Activated T-cell treated with anti-CD3 and anti-CD28 coated beads, Interleukin-2, amount 50 U/mL, for 48 hours (primary cell): ENCODE data around the gene LIMS3.
"Not testable (repeated sequence)": the region's sequence is repeated elsewhere in the genome, so short reads cannot be mapped to it uniquely, and the experiment has no call there.

ENCODE experiments used
- DNase-seq, 2 experiments: peaks; one replicate each; pipeline ENCODE4 v3.0.0-alpha.2; 2020

Gene LIMS3, protein sequence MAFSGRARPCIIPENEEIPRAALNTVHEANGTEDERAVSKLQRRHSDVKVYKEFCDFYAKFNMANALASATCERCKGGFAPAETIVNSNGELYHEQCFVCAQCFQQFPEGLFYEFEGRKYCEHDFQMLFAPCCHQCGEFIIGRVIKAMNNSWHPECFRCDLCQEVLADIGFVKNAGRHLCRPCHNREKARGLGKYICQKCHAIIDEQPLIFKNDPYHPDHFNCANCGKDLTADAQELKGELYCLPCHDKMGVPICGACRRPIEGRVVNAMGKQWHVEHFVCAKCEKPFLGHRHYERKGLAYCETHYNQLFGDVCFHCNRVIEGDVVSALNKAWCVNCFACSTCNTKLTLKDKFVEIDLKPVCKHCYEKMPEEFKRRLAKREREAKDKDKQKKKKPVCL

DNA sequence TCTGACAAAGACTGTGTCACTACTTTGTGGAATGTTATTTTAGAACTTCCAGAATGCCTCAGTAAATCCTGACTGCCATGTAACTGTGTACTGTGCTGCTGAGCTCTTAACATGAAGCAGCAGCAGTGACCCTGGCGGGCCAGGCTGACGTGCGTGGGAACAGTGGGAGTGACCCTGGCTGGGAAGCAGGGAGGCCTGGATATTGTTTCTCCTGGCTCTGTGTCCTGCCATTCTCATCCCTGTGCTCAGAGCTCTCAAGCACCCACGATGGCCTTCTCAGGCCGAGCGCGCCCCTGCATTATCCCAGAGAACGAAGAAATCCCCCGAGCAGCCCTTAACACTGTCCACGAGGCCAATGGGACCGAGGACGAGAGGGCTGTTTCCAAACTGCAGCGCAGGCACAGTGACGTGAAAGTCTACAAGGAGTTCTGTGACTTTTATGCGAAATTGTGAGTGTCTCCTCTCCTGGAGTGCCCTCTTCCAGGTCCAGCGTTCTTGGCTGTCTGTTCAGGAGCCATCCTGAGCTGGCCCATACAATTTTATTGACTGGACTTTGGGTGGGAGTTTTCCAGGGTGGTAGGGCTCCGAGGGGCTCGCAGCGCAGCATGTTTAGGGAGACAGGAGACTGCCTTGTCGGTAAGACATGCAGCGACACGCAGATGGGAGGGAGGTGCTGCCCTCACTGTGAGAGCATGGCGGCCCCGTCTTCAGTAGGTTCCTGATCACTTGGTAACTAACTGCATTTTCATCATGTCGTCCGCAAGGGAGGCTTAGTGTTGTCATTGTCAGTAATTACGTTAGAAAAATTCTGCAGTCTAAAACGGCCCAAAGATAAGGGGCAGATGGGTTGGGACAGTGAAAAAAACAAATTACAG lies at the start of gene LIMS3:
TSS of gene LIMS3 (plus strand) at position 227 of the 875 bp plus-strand sequence. CDS start at position 268, 41 bp downstream.
- DNase-seq, result not testable (repeated sequence)

GRCh38 chr2:109871129-109871751 lies 27.2 kb upstream of the LIMS3 start:
- DNase-seq, result not testable (repeated sequence)

DNA sequence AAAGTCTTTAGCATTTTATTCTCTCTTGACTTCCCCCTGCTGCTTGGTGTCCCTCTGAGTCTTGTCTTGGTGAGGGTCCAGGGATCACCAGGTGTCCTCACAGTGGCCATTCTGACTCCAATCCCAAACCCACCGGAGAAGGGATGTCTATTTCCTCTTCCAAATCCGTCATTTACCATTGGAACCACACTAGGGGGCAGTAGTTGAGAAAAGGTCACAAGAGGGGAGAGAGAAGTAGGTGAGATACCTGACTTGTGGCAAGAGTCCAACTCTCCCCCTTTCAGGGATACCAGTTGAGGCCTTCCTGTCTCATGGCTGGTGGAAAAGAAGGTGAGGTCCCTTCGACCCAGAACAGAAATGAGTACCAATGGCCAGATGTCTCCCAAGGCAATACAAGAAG lies 21.9 kb upstream of the LIMS3 start:
- DNase-seq, result not testable (repeated sequence)

GRCh38 chr2:109882112-109882511 lies 16.4 kb upstream of the LIMS3 start:
- not testable (repeated sequence) for DNase-seq

GRCh38 chr2:109888414-109888813 lies 10.1 kb upstream of the LIMS3 start:
- DNase-seq, result not testable (repeated sequence)

- not testable (repeated sequence) for DNase-seq
These were observed 8.6 kb upstream of the LIMS3 start for GRCh38 chr2:109889909-109890308.

DNA sequence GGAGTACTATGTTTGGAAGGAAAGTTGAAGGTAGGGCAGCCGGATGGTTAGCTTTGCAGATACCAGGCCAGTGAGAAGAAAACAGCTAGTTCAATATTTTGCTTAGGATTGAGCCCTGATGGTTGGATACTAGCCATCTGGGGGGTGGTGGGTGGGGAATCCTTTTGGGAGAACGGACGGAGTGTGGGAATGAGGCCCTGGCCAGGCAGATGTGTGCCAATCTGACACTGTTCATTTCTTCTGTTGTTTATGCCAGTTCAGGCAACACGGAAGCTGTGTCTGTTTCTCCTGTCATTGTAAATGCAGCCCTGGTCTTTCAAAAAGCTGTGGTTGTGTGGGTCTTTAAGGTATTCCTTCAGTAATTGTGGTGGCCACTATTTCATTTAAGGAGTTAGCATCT lies 7.5 kb upstream of the LIMS3 start:
- not testable (repeated sequence) for DNase-seq

DNA sequence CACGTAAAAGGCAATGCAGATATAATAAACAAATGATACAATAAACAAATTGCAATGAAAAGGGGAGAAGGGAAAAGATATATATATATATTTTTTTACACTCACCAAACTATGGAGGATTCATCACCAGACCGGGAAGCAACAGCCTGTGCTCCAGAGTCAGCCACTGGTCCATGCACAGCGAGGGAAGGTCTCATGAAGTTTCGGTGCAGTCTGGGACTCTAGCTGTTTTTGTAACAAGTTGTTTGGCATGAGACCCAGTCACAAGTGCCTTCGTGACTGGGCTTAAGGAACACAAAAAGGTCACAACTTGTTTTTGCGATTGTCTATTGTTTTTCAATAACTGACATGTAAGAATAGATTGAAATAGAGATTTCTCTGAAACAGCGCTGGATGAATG lies 4.8 kb upstream of the LIMS3 start:
- not testable (repeated sequence) for DNase-seq

GRCh38 chr2:109894141-109894540 lies 4.3 kb upstream of the LIMS3 start:
- DNase-seq, result not testable (repeated sequence)

GRCh38 chr2:109895090-109895869 lies 3.2 kb upstream of the LIMS3 start:
- DNase-seq, result not testable (repeated sequence)

DNA sequence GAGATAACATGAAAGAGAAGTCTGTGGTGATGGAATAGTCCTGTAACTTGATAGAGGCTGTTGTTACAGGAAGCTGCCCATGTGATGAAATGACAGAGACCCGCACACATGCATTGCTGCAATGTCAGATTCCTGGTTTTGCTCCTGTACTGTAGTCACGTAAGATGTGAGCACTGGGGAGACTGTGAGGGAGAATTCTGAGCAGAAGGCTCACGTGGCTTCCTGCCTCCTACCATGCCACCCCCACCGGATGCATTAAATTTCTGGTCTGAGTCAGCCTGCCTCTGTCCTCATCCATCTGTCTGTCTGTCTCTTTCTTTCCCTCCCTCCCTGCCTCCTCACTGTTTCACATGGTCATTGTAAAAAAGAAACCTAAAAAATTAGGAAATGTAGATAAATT lies 2.3 kb upstream of the LIMS3 start:
- DNase-seq, result not testable (repeated sequence)

DNA sequence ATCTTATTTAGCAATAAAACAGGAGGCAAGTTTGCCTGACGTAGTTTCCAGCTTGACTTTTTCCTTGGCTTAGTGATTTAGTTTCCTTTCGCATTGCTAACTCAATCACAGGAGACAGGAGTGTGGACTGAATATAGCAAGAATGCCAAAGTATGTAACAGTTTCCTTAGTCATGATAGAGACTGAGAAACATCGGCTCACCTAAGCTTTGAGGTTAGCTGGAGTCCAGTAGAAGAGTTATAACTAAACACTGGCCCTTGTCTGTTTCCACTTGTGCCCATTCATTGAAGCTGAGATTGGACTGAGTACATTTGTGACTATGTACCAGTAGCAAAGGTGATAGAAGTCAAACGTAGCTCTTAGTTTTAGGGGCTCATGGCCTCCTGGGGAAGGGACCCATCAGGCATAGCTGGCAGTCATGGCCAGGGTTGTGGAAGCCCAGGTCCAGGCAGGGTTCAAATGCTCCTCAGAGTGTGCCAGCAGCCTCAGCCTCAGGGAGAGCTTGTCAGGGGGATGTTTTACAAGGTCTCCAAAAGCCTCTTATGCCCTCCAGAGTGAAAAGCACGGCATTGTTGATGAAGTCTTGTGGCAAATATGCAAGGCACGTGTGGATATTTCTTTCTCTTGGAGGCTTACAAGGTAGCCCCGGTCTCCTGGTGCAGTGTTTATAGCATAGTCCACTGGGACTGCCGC lies 573 bp upstream of the LIMS3 start:
- DNase-seq, result not testable (repeated sequence)

DNA sequence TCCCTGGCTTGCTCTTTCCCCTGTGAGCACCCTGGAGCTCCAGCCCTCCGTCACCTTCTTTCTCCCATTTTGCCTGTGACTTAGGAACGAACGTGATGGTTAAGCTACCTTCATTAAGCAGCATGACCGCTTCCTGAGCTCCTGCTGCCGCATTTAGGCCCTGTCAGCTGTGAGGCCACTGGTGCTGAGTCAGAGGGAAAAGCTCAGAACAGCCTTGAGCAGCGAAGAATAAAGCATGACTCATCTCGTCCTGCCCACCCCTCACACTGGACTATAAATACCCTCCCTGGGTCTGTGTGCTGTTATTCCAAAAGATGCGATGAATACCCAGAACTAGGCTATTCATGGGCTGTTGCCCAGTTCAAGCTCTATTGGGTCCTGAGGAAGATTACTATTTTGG lies 7.3 kb downstream of the LIMS3 start:
- not testable (repeated sequence) for DNase-seq

- DNase-seq, result not testable (repeated sequence)
These were observed 10.1 kb downstream of the LIMS3 start for GRCh38 chr2:109908626-109909025.

- DNase-seq, result not testable (repeated sequence)
These were observed 12.3 kb downstream of the LIMS3 start for GRCh38 chr2:109910789-109911188.

DNA sequence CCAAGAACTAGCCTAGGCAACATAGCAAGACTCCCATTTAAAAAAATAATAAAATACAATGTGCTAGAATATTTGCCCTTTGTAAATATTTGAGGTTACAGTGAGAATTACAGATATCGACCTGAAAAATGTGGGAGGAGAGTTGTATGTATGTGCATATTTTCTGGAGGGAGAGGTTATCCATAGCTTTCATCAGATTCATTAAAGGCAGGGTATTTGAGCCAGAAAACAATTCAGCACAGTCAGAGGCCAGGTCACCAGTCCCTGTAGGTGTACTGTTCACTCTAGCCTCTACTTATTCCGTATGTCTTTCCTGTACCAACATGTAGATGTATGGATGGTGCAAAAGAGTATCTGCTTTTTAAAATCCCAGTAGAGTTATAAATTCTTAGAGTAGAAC lies 15.4 kb downstream of the LIMS3 start:
- not testable (repeated sequence) for DNase-seq

DNA sequence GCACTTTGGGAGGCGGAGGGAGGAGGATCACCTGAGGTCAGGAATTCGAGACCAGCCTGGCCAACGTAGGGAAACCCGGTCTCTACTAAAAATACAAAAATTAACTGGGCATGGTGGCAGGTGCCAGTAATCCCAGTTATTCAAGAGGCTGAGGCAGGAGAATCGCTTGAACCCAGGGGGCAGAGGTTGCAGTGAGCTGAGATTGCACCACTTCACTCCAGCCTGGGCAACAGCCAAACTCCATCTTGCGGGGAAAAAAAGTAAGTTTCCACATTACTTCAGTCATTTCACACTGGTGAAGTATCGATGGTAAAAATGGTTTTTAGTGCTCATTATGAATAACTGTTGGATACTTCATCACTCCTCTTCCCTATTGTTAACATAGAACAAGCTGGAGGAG lies 16.1 kb downstream of the LIMS3 start:
- DNase-seq, result not testable (repeated sequence)

GRCh38 chr2:109915830-109916229 lies 17.3 kb downstream of the LIMS3 start:
- not testable (repeated sequence) for DNase-seq

DNA sequence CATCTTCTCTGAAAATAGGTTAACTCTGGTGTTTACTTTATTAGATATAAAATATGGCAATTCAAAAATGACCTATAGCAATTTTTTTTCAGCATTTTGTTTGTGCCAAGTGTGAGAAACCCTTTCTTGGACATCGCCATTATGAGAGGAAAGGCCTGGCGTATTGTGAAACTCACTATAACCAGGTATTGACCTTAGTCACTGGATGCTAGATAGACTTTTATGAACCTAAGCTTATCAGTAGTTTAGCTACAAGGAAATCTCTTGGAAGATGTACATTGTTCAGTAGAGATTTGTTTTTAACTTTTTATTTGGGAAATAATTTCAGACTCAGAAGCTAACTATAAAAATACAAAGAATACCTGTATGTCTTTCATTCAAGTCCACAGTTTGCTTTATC lies 21.7 kb downstream of the LIMS3 start:
- DNase-seq, result not testable (repeated sequence)

DNA sequence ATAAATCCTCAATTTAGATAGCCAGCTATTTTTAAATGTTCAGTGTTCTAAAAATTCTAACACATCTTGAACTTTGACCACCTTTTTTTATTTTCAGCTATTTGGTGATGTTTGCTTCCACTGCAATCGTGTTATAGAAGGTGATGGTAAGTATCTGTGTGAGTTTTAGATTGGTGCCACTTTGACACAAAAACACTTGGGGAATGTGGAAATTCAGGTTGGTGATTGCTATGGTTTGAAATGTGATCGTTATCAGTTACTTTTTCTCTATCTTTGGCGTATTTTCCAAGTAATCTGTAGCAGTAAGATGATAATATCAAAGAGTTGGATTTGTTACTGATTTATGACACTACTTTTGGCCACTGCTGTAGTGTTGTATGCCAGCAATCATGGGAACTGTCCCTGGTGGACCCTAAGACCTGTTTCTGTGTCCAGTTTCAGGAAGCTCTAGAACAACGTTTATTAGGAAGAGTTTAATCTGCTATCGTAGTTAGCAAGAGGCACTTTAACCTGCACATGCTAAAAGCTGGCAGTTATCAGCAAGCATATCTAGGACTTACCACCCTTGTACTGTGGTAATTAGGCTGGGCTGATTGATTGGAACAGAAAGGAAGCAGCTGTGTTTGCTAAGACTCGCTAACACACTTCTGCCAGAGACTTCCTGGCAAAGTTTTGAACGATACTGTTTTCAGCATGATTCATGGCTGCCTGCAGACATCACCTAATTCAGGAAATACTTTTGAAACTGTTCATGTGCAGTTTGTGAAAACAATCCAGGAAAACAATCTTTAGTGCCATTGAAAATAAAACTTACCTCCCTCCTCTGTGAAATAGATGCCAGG lies 23.3 kb downstream of the LIMS3 start:
- DNase-seq, result not testable (repeated sequence)

DNA sequence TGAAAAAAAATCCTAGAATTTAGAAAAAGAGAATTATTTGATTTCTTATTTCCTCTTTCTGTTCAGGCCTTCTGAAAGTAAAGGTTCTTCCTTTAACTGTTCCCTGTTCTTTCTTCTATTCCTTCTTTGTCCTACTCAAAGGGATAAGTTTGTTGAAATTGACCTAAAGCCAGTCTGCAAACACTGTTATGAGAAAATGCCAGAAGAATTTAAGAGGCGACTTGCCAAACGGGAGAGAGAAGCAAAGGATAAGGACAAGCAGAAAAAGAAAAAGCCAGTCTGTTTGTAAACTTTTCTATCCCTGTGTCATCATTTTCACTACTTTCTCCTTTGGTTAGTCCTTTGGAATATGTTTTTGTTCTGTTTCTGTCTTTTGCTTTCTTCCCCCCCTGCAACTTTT lies 26.0 kb downstream of the LIMS3 start:
- DNase-seq, result not testable (repeated sequence)
